ENCODE data around the gene MFRP.

The MFRP gene

GRCh38 chr11:119361941-119362725 is 15.6 kb upstream of the MFRP start:
- H3K4me3 ChIP-seq (ENCODE audit: low read length), result no peak overlapping the region
- TF ChIP-seq, protein P1, sequence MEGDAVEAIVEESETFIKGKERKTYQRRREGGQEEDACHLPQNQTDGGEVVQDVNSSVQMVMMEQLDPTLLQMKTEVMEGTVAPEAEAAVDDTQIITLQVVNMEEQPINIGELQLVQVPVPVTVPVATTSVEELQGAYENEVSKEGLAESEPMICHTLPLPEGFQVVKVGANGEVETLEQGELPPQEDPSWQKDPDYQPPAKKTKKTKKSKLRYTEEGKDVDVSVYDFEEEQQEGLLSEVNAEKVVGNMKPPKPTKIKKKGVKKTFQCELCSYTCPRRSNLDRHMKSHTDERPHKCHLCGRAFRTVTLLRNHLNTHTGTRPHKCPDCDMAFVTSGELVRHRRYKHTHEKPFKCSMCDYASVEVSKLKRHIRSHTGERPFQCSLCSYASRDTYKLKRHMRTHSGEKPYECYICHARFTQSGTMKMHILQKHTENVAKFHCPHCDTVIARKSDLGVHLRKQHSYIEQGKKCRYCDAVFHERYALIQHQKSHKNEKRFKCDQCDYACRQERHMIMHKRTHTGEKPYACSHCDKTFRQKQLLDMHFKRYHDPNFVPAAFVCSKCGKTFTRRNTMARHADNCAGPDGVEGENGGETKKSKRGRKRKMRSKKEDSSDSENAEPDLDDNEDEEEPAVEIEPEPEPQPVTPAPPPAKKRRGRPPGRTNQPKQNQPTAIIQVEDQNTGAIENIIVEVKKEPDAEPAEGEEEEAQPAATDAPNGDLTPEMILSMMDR (conservative IDR thresholded peaks at IDR 0.05; ENCODE audit: low read length), result no peak
- no peak for DNase-seq (ENCODE audit: low read depth)

DNA sequence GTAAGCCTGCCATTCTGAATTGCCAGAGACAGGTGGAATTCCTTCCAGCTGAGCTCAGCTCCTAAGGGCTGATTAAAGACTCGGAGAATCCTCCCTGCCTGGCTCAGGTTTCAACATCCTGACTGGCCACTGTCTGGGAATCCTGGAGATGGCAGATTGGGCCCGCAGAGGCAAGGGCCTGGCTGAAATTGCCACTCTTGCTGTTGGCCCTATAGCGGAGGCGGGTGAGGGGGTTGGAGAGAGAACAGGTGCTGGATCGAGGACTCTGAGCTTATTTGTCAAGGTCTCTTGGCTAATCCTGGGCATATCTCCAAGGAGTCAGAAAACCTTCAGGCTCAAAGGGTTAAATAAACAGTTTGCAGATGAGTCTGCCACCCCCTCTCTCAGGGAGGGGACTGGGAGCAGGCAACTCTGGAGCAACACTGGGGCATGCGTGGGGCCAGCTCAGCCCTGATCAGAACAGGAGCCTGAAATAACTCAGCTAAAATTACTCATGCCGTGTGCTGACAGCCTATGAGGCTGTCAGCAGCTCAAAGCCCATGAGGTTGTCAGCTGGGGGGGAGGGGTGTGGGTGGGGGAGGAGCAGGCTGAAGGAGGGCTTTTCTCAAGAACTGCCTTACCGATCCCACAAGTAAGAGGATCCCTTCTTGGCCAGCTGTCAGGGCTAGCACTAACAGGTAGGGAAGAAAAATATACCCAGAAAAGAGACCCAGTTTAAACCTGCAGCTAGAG is 14.7 kb upstream of the MFRP start:
- no peak overlapping the region for H3K4me3 ChIP-seq (ENCODE audit: low read length)
- DNase-seq (ENCODE audit: low read depth), result peak; percentile 71
- TF ChIP-seq, protein P1 (conservative IDR thresholded peaks at IDR 0.05; ENCODE audit: low read length), result no peak

DNA sequence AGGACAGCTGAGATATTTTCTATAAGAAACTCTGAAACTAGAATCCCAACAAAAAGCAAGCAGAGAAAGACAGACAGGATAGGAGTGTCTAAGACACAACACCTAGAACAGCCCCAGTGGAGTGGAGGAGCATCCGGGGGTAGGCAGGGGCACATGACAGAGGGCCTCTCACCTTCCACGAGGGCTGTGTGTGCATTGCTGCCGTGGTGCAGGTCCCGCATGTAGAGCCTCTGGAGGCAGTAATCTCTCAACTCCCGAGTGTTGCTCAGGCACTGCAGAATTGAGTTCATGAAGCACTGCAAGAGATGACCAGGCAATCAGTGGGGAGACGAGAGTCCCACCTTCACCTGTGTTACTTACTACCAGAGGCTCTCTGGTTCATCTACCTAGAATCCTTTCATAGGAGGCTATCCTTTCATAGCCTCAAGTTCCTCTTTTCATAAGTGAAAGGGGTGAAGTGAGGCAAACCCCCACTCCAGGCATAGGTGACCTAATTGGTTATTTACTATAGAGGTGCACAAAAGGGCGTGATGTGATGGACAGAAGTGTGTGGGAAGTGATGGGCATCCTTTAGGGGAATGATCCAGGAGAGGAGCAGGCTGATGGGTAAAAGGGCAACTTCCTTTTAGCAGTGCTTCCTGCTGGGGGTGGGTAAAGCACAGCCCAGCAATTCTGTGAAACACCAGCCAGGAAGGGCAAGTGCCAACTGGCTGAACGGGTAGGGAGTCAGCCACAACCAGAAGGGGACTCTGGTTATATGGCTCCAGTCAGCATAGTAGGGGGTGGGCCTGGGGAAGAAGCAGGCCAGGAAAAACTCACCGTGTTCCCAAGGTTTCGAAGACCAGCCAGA is 13.1 kb upstream of the MFRP start:
- H3K4me3 ChIP-seq (ENCODE audit: low read length), result no peak overlapping the region
- no peak for DNase-seq (ENCODE audit: low read depth)
- TF ChIP-seq, protein P1 (conservative IDR thresholded peaks at IDR 0.05; ENCODE audit: low read length), result no peak

DNA sequence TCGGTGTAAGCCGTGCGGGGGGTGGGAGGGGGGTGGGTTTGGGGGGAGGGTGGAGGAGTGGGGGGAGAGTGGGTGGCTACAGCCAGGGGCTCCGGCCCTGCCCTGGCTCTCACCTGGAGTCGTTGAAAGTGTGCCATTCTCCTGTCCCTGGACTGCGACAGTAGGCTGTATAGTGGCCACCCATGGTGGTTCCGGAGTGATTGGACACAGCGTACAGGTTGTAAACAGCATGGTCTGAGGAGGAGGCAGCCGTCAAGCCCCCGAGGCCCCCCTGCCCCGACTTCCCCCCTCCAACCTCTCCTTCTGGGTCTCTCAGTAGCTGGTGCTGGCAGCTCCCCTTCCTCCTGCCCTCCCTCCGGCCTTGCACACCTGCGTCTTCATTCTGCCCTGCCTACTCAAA is 10.6 kb upstream of the MFRP start:
- DNase-seq (ENCODE audit: low read depth), result no peak
- peak overlapping the region; percentile 72 for H3K4me3 ChIP-seq (ENCODE audit: low read length)
- TF ChIP-seq, protein P1 (conservative IDR thresholded peaks at IDR 0.05; ENCODE audit: low read length), result no peak

- H3K4me3 ChIP-seq (ENCODE audit: low read length), result peak overlapping the region; percentile 72
- DNase-seq (ENCODE audit: low read depth), result peak; percentile 65
- TF ChIP-seq, protein P1 (conservative IDR thresholded peaks at IDR 0.05; ENCODE audit: low read length), result peak; percentile 68
Measured at GRCh38 chr11:119356349-119357031, 10.0 kb upstream of the MFRP start.

GRCh38 chr11:119355091-119355843 is 8.8 kb upstream of the MFRP start:
- DNase-seq (ENCODE audit: low read depth), result no peak
- no peak overlapping the region for H3K4me3 ChIP-seq (ENCODE audit: low read length)
- TF ChIP-seq, protein P1 (conservative IDR thresholded peaks at IDR 0.05; ENCODE audit: low read length), result no peak
